ENCODE results near the gene ST6GALNAC1. TPM values are rescaled to one million over a fixed set of nuclear protein-coding genes. Genes with fewer than 3 reads are reported as not detected.

The ST6GALNAC1 gene
- polyA plus RNA-seq, 1 donor (not counting 4 experiments of a cell fraction or from before 2014, with no cell fraction given): 0.46 TPM

DNA sequence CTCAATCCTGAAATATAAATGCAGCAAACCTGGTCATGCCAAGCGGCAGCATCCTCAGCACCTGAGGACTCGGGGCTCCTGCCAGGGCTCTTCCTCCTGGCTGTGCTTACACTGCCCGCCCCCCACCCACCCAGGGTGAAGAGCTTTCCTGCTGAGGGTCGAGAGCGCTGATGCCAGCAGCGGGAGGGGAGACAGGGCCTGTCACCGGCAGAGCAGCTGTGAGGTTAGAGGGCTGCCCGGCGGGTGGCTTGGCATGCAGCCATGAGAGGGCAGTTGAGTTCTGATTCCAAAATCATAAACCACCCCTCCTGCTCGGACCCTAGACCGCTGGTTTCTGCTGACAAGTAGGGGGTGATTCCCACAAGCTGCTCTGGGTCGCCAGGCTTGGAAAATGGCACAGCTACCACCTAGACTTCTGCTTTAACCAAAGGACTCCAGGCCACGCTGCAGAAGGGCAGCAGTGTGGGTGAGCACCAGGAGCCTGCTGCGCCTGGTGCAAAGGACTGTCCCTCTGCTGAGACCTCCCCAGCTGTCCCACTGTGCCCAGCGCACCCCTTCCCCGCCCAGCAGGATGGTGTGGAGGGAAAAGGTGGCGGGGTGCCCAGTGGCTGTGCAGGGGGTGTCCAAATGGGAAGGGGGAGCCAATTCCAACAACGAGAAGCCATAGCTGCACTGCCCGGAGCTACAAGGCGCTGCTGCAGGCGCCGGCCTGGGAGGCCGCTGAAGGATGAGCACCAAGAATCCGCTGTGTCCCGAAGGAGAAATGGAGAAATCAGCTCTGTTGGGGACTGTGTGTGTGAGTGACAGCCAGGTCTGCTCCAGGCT, 40.6 kb upstream of the ST6GALNAC1 start:
- H3K9me1 ChIP-seq (ENCODE audit: control insufficient read depth, extremely low read depth, insufficient read depth, low read length): peaks cover 2% of the 10 kb centered on the region
- FAIRE-seq: no peak

DNA sequence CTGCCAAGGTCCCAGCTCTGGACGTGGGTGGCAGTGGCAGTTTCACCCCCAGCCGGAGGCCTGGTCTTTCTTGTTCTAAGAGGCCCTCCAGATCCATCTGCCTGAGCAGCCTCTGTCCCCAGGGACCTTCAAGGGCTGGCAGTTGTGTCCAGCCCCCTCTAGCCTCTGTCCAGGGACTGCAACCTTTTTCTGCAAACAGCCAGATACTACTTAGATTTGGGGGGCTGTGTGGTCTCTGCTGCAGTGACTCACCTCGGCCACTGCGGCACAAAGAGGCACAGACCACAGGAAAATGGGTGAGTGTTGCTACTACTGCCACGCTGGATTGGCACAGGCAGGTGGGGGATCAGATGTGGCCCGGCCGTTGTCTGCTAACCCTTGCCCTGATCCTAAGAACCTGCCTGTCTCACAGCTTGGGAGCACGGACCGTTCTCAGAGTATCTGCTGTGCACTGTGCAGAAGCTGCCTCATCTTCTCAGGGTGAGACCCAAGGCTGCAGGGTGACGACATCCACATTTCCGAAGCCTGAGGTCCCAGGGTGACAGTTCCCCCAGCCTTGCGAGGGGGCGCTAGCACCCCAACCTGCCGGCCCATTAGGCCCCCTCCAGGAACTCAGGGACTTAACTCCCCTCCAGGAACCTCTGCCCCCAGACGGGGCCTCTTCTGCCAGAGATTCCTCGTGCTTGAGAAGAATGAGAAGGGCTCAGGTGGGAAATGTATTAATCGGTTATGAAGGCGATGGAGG, 39.6 kb upstream of the ST6GALNAC1 start:
- no peak overlapping the region for H3K4me2 ChIP-seq (ENCODE audit: control insufficient read depth, extremely low read depth, insufficient read depth, low read depth, low read length)
- no peaks in the 10 kb centered on the region for H3K9me3 ChIP-seq (ENCODE audit: control insufficient read depth, low read depth, low read length)
- TF ChIP-seq, protein P1, sequence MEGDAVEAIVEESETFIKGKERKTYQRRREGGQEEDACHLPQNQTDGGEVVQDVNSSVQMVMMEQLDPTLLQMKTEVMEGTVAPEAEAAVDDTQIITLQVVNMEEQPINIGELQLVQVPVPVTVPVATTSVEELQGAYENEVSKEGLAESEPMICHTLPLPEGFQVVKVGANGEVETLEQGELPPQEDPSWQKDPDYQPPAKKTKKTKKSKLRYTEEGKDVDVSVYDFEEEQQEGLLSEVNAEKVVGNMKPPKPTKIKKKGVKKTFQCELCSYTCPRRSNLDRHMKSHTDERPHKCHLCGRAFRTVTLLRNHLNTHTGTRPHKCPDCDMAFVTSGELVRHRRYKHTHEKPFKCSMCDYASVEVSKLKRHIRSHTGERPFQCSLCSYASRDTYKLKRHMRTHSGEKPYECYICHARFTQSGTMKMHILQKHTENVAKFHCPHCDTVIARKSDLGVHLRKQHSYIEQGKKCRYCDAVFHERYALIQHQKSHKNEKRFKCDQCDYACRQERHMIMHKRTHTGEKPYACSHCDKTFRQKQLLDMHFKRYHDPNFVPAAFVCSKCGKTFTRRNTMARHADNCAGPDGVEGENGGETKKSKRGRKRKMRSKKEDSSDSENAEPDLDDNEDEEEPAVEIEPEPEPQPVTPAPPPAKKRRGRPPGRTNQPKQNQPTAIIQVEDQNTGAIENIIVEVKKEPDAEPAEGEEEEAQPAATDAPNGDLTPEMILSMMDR (optimal IDR thresholded peaks at IDR 0.05 in 1 of 3, IDR thresholded peaks at IDR 0.05 in 1 of 3, conservative IDR thresholded peaks at IDR 0.05 in 1 of 3; ENCODE audit: extremely low read depth in 1 of 3, insufficient read depth in 2 of 3, low read length in 3 of 3): no peak
- TF ChIP-seq EZH2 (IDR thresholded peaks at IDR 0.05; ENCODE audit: low read length): no peak
- peaks cover under 1% of the 10 kb centered on the region for H3K9me1 ChIP-seq (ENCODE audit: control insufficient read depth, extremely low read depth, insufficient read depth, low read length)
- dilution Hi-C loops (cut with MboI; ENCODE audit: extremely low pct_ligation_motif_present, low sequenced_read_pairs): no loop called here
- no peak for FAIRE-seq
- H3K27me3 ChIP-seq (ENCODE audit: control insufficient read depth, extremely low read depth, insufficient read depth, low read length): no peaks in the 10 kb centered on the region
- no peaks in the 10 kb centered on the region for H3K79me2 ChIP-seq (ENCODE audit: control insufficient read depth, insufficient read depth, low read length)
- H3K4me3 ChIP-seq (ENCODE audit: control insufficient read depth in 2 of 3, extremely low read depth in 1 of 3, insufficient read depth in 2 of 3, low read depth in 1 of 3, low read length in 3 of 3): no peak overlapping the region
- peaks cover 4% of the 10 kb centered on the region for H3K4me1 ChIP-seq (ENCODE audit: control insufficient read depth, extremely low read depth, insufficient read depth, low read length)
- no peaks in the 10 kb centered on the region for H4K20me1 ChIP-seq (ENCODE audit: control insufficient read depth, extremely low read depth, insufficient read depth, low read length)
- no peak overlapping the region for H2AFZ ChIP-seq (ENCODE audit: control insufficient read depth, low read length)
- no peak overlapping the region for H3K27ac ChIP-seq (ENCODE audit: control insufficient read depth, insufficient read depth, low read length)
- no peak for DNase-seq (ENCODE audit: low read depth, low spot score)
- peaks cover 0 to 20% of the 10 kb centered on the region in 2 experiments for H3K36me3 ChIP-seq (ENCODE audit: control insufficient read depth in 2 of 2, extremely low read depth in 1 of 2, insufficient read depth in 2 of 2, low read length in 2 of 2)
- no peak overlapping the region for H3K9ac ChIP-seq (ENCODE audit: control insufficient read depth, extremely low read depth, insufficient read depth, low read length)

More for the DNA sequence above, 40.6 kb upstream of the ST6GALNAC1 start:
- Histone ChIP-seq H3K27ac (ENCODE audit: control insufficient read depth, insufficient read depth, low read length) (no peak overlapping the region), H3K27me3 (ENCODE audit: control insufficient read depth, extremely low read depth, insufficient read depth, low read length) (no peaks in the 10 kb centered on the region), H3K4me2 (ENCODE audit: control insufficient read depth, extremely low read depth, insufficient read depth, low read depth, low read length) (no peak overlapping the region), H2AFZ (ENCODE audit: control insufficient read depth, low read length) (no peak overlapping the region), H3K9ac (ENCODE audit: control insufficient read depth, extremely low read depth, insufficient read depth, low read length) (no peak overlapping the region), H3K79me2 (ENCODE audit: control insufficient read depth, insufficient read depth, low read length) (no peaks in the 10 kb centered on the region), H3K36me3 (ENCODE audit: control insufficient read depth in 2 of 2, extremely low read depth in 1 of 2, insufficient read depth in 2 of 2, low read length in 2 of 2) (peaks cover 0 to 20% of the 10 kb centered on the region in 2 experiments), H4K20me1 (ENCODE audit: control insufficient read depth, extremely low read depth, insufficient read depth, low read length) (no peaks in the 10 kb centered on the region), H3K9me3 (ENCODE audit: control insufficient read depth, low read depth, low read length) (no peaks in the 10 kb centered on the region), H3K4me3 (ENCODE audit: control insufficient read depth in 2 of 3, extremely low read depth in 1 of 3, insufficient read depth in 2 of 3, low read depth in 1 of 3, low read length in 3 of 3) (no peak overlapping the region), H3K4me1 (ENCODE audit: control insufficient read depth, extremely low read depth, insufficient read depth, low read length) (peaks cover 14% of the 10 kb centered on the region)
- no peak for DNase-seq (ENCODE audit: low read depth, low spot score)
- TF ChIP-seq, protein P1 (optimal IDR thresholded peaks at IDR 0.05 in 1 of 3, IDR thresholded peaks at IDR 0.05 in 1 of 3, conservative IDR thresholded peaks at IDR 0.05 in 1 of 3; ENCODE audit: extremely low read depth in 1 of 3, insufficient read depth in 2 of 3, low read length in 3 of 3): no peak
- no peak for TF ChIP-seq EZH2 (IDR thresholded peaks at IDR 0.05; ENCODE audit: low read length)
- dilution Hi-C loops (cut with MboI; ENCODE audit: extremely low pct_ligation_motif_present, low sequenced_read_pairs): no loop called here
